HCT116 (cell line): Measurements from ENCODE around the gene OCSTAMP. TPM values are rescaled to one million over a fixed set of nuclear protein-coding genes. Genes with fewer than 3 reads are reported as not detected.

Experiments used
- ATAC-seq: fragments of 200-7000 bp; cut with Tn5 transposase; 2 replicates; pipeline ENCODE4 v1.9.1; 2020; ENCODE audit warnings: mild to moderate bottlenecking, moderate library complexity
- BruUV-seq: library from RNA; stranded (reverse); fragments of 400-500 nt; replicated peaks from 2 replicates; lab custom pipeline; 2021; lab: Mats Ljungman, UMichigan
- CTCF ChIA-PET: fragments of 300-600 bp; sonication (Branson Sonifier 250); formaldehyde crosslinking; loops from one replicate; lab custom pipeline; 2021; ENCODE audit warnings: antibody characterized with exemption; lab: Charles Lee
- POLR2A ChIA-PET: fragments of 300-600, 350-600 bp; sonication (Branson Sonifier 250); formaldehyde crosslinking; loops from one replicate; lab custom pipeline; 2021; ENCODE audit warnings: antibody characterized with exemption; lab: Charles Lee
- RAD21 ChIA-PET, 2 experiments: fragments of 300-600 bp; sonication (Branson Sonifier 250); formaldehyde crosslinking; loops; one replicate each; lab custom pipeline; 2023; ENCODE audit warnings: low total read pairs in 2 of 2; ENCODE audit not compliant: uncharacterized antibody in 2 of 2, unreplicated experiment in 2 of 2, low non-redundant PET in 1 of 2; lab: Charles Lee
- DNase-seq: peaks from one replicate; pipeline ENCODE4 v3.0.0-alpha.2; 2010; ENCODE audit warnings: low read depth, low spot score
- H2AFZ ChIP-seq: fragments of 200-600 bp; shearing (Covaris generic), sonication (generic); 2 replicates; pipeline ENCODE4 v1.6.1; 2017; ENCODE audit warnings: low read depth, mixed run types, mixed read lengths, antibody characterized with exemption, low read length; ENCODE audit not compliant: poor library complexity, severe bottlenecking
- H3K27ac ChIP-seq: 2 replicates; pipeline ENCODE4 v1.5.1; 2012; ENCODE audit warnings: low read depth, low read length
- H3K27me3 ChIP-seq: fragments of 200-600 bp; sonication (generic); 2 replicates; pipeline ENCODE4 v1.6.1; 2016; ENCODE audit warnings: mixed run types, low read length, mixed read lengths; ENCODE audit not compliant: insufficient read depth
- H3K36me3 ChIP-seq, 2 experiments: fragments of 200-500 bp in 1 of 2; fragments of 200-600 bp in 1 of 2; sonication (Bioruptor generic) in 1 of 2; sonication (generic) in 1 of 2; 2 replicates each; pipeline versions ENCODE4 v1.5.1 to v1.6.1; 2014 to 2016; ENCODE audit warnings: low read length in 2 of 2, inconsistent platforms in 1 of 2, mixed read lengths in 1 of 2, mixed run types in 1 of 2; ENCODE audit not compliant: insufficient read depth in 2 of 2, control insufficient read depth in 1 of 2
- H3K4me1 ChIP-seq, 2 experiments: fragments of 200-600 bp in 1 of 2; sonication (generic) in 1 of 2; 2 replicates each; pipeline versions ENCODE4 v1.5.1 to v1.6.1; 2012 to 2017; ENCODE audit warnings: low read length in 2 of 2, inconsistent platforms in 1 of 2, mild to moderate bottlenecking in 1 of 2, mixed read lengths in 1 of 2, mixed run types in 1 of 2, moderate library complexity in 1 of 2; ENCODE audit not compliant: insufficient read depth in 2 of 2, control insufficient read depth in 1 of 2
- H3K4me2 ChIP-seq: fragments of 200-600 bp; sonication (generic); 2 replicates; pipeline ENCODE4 v1.6.1; 2017; ENCODE audit warnings: mixed run types, low read length, mixed read lengths
- H3K4me3 ChIP-seq, 2 experiments: fragments of 200-600 bp in 1 of 2; sonication (generic) in 1 of 2; replicated peaks in 1 of 2; 2 replicates each; pipeline ENCODE4 v1.5.1; 2011 to 2016; ENCODE audit warnings: low read length in 2 of 2, control low read depth in 1 of 2, low read depth in 1 of 2, mild to moderate bottlenecking in 1 of 2, mixed read lengths in 1 of 2, mixed run types in 1 of 2
- H3K79me2 ChIP-seq: fragments of 200-600 bp; sonication (generic); 2 replicates; pipeline ENCODE4 v1.6.1; 2017; ENCODE audit warnings: mild to moderate bottlenecking, mixed run types, low read length, moderate library complexity, mixed read lengths; ENCODE audit not compliant: insufficient read depth
- H3K9ac ChIP-seq: fragments of 200-600 bp; sonication (generic); 2 replicates; pipeline ENCODE4 v1.6.1; 2016; ENCODE audit warnings: low read length, mixed read lengths
- H3K9me2 ChIP-seq: fragments of 200-600 bp; sonication (generic), shearing (Covaris generic); 2 replicates; pipeline ENCODE4 v1.6.1; 2017; ENCODE audit warnings: mixed run types, mild to moderate bottlenecking, moderate library complexity; ENCODE audit not compliant: insufficient read depth
- H3K9me3 ChIP-seq, 2 experiments: fragments of 200-500 bp in 1 of 2; fragments of 200-600 bp in 1 of 2; sonication (Bioruptor generic) in 1 of 2; sonication (generic) in 1 of 2; 2 replicates each; pipeline ENCODE4 v1.6.1; 2014 to 2017; ENCODE audit warnings: low read length in 2 of 2, mixed read lengths in 2 of 2, inconsistent platforms in 1 of 2, low read depth in 1 of 2, mild to moderate bottlenecking in 1 of 2, mixed run types in 1 of 2, moderate library complexity in 1 of 2; ENCODE audit not compliant: control insufficient read depth in 1 of 2, insufficient read depth in 1 of 2
- H4K20me1 ChIP-seq: fragments of 200-600 bp; sonication (generic), shearing (Covaris generic); 2 replicates; pipeline ENCODE4 v1.6.1; 2017; ENCODE audit warnings: mixed run types, mild to moderate bottlenecking, moderate library complexity; ENCODE audit not compliant: insufficient read depth
- ATF3 ChIP-seq: IDR thresholded peaks from 2 replicates; pipeline ENCODE4 v1.6.1; 2012
- FOSL1 ChIP-seq: IDR thresholded peaks from 2 replicates; pipeline ENCODE4 v1.6.1; 2012; ENCODE audit warnings: low read depth
- JUND ChIP-seq: IDR thresholded peaks from 2 replicates; pipeline ENCODE4 v1.6.1; 2012
- POLR2A ChIP-seq: IDR thresholded peaks from 2 replicates; pipeline ENCODE4 v1.7.0; 2011; ENCODE audit warnings: borderline replicate concordance; ENCODE audit not compliant: insufficient read depth, insufficient read length; ENCODE audit errors: extremely low read depth
- RAD21 ChIP-seq: IDR thresholded peaks from 2 replicates; pipeline ENCODE4 v1.6.1; 2012; ENCODE audit warnings: low read depth, mild to moderate bottlenecking
- SP1 ChIP-seq: IDR thresholded peaks from 2 replicates; pipeline ENCODE4 v1.6.1; 2012; ENCODE audit warnings: low read depth
- SRF ChIP-seq: IDR thresholded peaks from 2 replicates; pipeline ENCODE4 v1.6.1; 2012; ENCODE audit warnings: low read depth
- YY1 ChIP-seq: IDR thresholded peaks from 2 replicates; pipeline ENCODE4 v1.6.1; 2011; ENCODE audit warnings: low read length, low read depth, moderate library complexity, mild to moderate bottlenecking; ENCODE audit not compliant: insufficient replicate concordance; ENCODE audit errors: extremely low read depth
- ZBTB33 ChIP-seq: IDR thresholded peaks from 2 replicates; pipeline ENCODE4 v1.6.1; 2011; ENCODE audit warnings: mild to moderate bottlenecking, low read length, moderate library complexity; ENCODE audit not compliant: insufficient replicate concordance; ENCODE audit errors: extremely low read depth
- ZFX ChIP-seq: fragments of 450-650 bp; IDR thresholded peaks from 2 replicates; pipeline ENCODE4 v1.6.1; 2017
- intact Hi-C: fragments of 100-400 bp; cut with micrococcal nuclease; formaldehyde crosslinking; loops from 2 replicates; pipeline ENCODE4 v1.10.0; 2022
- total RNA-seq: library from RNA; stranded (reverse); gene quantifications from one replicate; pipeline ENCODE4 v1.2.1, GENCODE V29; 2021; ENCODE audit not compliant: unreplicated experiment

OCSTAMP gene
- total RNA-seq, 1 experiment from 2014 or later, result not detected

- Histone ChIP-seq H3K36me3 (no peaks in the 10 kb centered on the region), H3K27ac (no peak overlapping the region), H3K9me2 (no peaks in the 10 kb centered on the region), H3K4me1 (no peaks in the 10 kb centered on the region), H3K9me3 (no peaks in the 10 kb centered on the region), H3K27me3 (0 out of 2 replicates have a peak, but pooled peaks cover 5% of the 10 kb centered on the region)
- no peak for DNase-seq
- TF ChIP-seq POLR2A (no peak), YY1 (no peak), SRF (no peak), SP1 (no peak), ZBTB33 (no peak), FOSL1 (no peak), RAD21 (no peak), ATF3 (no peak), ZFX (no peak), JUND (no peak)
- TF ChIP-seq, all 23 proteins: peak for 0
- Histone ChIP-seq H2AFZ (no peak overlapping the region), H3K9ac (no peak overlapping the region), H4K20me1 (no peaks in the 10 kb centered on the region), H3K79me2 (no peaks in the 10 kb centered on the region), H3K4me3 (no peak overlapping the region), H3K4me2 (no peak overlapping the region)
- ChIA-PET POLR2A (interaction anchor here (0.9 kb wide), 1 partner anchor 18 kb away, joined by 3 read pairs; no protein-coding TSS in a partner anchor), CTCF (no interaction called here), RAD21 (no interaction called here)
- intact Hi-C loops, result no loop called here
- no TSS peak for BruUV-seq
- no peak for ATAC-seq
Observed at GRCh38 chr20:46545077-46545826, 5.2 kb downstream of the OCSTAMP start.
